WTC11 (cell line): ENCODE measurements around the gene THEM5.
"Not testable (repeated sequence)": the region's sequence is repeated elsewhere in the genome, so short reads cannot be mapped to it uniquely, and the experiment has no call there.

ENCODE experiments used
- ATF3 ChIP-seq: sonication (generic); formaldehyde crosslinking; conservative IDR thresholded peaks from 2 replicates; pipeline ENCODE4 v1.8.1; 2022; ENCODE audit warnings: mild to moderate bottlenecking, missing genetic modification reagents
- CTCF ChIP-seq: fragments of 200-600 bp; IDR thresholded peaks from 2 replicates; pipeline ENCODE4 v1.8.0; 2022; ENCODE audit warnings: antibody characterized with exemption
- E2F4 ChIP-seq: sonication (generic); formaldehyde crosslinking; IDR thresholded peaks from 2 replicates; pipeline ENCODE4 v1.8.1; 2022; ENCODE audit warnings: low read depth, mild to moderate bottlenecking, moderate library complexity, missing genetic modification reagents, borderline replicate concordance
- FOXP1 ChIP-seq: sonication (generic); formaldehyde crosslinking; IDR thresholded peaks from 2 replicates; pipeline ENCODE4 v1.8.0; 2022; ENCODE audit warnings: missing genetic modification reagents, mild to moderate bottlenecking, moderate library complexity, borderline replicate concordance
- IRF1 ChIP-seq: sonication (generic); formaldehyde crosslinking; IDR thresholded peaks from 2 replicates; pipeline ENCODE4 v1.8.0; 2023; ENCODE audit warnings: missing genetic modification reagents
- MYBL2 ChIP-seq: sonication (generic); formaldehyde crosslinking; IDR thresholded peaks from 2 replicates; pipeline ENCODE4 v1.8.1; 2023; ENCODE audit warnings: mild to moderate bottlenecking, moderate library complexity, missing genetic modification reagents
- SOX15 ChIP-seq: fragments of 250-450 bp; sonication (Bioruptor Pico); IDR thresholded peaks from 2 replicates; pipeline ENCODE4 v1.9.0; 2021; ENCODE audit warnings: mild to moderate bottlenecking
- SP1 ChIP-seq: sonication (generic); formaldehyde crosslinking; conservative IDR thresholded peaks from 2 replicates; pipeline ENCODE4 v1.8.1; 2022; ENCODE audit warnings: missing genetic modification reagents
- STAT6 ChIP-seq: sonication (generic); formaldehyde crosslinking; conservative IDR thresholded peaks from 2 replicates; pipeline ENCODE4 v1.8.1; 2023; ENCODE audit warnings: mild to moderate bottlenecking, low read depth, missing genetic modification reagents, moderate library complexity
- ZNF121 ChIP-seq: sonication (generic); formaldehyde crosslinking; IDR thresholded peaks from 2 replicates; pipeline ENCODE4 v1.8.0; 2023; ENCODE audit warnings: missing genetic modification reagents

DNA sequence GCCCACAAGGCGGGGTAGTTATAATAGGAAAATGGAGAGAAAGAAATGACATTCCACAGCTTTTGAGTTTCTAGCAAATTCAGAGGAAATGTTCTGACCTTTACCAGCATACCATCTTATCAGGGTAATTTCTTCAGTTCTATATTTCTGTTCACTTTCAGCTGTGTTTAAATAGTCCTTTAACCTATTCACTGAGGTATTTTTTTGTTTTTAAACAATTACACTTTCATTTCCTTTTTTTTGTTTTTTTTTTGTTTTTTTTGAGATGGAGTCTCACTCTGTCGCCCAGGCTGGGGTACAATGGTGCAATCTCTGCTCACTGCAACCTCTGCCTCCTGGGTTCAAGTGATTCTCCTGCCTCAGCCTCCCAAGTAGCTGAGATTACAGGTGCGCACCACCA is 30.9 kb upstream of the THEM5 start:
- TF ChIP-seq SP1 (CRISPR knock-in tag); ATF3 (CRISPR knock-in tag); MYBL2 (CRISPR knock-in tag); SOX15; IRF1 (CRISPR knock-in tag); CTCF; E2F4 (CRISPR knock-in tag); FOXP1 (CRISPR knock-in tag); STAT6; ZNF121: not testable (repeated sequence)
